ENCODE measurements around the gene MKLN1. TPM values are rescaled to one million over a fixed set of nuclear protein-coding genes. Genes with fewer than 3 reads are reported as not detected.

The MKLN1 gene
- total RNA-seq, 1 donor from 2014 or later, result 48.4 TPM

DNA sequence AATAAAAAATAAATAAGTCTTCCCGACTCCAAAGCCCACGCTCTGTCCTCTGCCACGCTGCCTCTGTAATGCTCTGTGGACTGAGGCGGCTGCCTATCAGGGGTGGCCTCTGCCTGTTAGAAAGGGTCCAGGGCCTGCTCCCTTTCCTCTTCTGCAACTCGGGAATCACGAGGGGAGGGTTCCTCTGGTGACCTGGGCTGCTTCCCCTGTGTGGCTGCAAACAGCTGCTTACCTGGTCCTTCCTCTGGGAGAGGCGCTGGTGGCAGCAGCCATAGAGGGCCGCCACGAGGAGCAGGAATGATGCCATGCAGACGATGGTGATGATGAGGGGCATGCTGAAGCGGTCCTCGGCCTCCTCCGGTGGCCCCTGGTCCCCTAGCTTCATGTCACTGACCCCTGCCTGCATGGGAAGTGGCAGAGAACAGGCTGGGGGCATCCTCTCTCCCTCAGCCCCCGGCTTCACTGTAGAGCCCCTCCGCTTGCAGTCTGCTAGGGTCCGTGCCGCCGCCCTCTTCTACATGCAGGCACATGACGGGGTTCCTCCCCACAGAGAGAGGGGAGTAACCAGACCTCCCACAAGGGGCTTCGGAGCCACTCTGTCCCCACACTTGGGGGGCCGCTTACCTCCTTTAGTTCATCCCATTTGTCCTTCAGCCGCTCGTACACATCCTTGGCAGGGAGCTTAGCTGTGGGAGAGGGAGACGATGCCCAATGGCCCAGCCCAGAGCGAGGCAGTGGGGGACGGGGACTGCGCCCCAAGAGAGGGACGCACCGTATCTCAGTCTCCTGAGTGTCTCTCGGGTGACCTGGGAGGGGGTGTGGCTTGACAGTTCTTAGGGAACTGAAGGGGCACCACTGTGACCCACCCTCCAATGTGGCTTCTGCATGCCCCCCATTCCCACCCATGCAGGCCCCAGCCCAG lies 178.2 kb downstream of the MKLN1 start:
- intact Hi-C loops (cut with DNase I), result loop anchor here (5.0 kb wide), 1 partner anchor 151 kb away; no protein-coding TSS in a partner anchor
- no peak for DNase-seq (ENCODE audit: extremely low spot score in 2 of 2)
- TF ChIP-seq, protein P1, sequence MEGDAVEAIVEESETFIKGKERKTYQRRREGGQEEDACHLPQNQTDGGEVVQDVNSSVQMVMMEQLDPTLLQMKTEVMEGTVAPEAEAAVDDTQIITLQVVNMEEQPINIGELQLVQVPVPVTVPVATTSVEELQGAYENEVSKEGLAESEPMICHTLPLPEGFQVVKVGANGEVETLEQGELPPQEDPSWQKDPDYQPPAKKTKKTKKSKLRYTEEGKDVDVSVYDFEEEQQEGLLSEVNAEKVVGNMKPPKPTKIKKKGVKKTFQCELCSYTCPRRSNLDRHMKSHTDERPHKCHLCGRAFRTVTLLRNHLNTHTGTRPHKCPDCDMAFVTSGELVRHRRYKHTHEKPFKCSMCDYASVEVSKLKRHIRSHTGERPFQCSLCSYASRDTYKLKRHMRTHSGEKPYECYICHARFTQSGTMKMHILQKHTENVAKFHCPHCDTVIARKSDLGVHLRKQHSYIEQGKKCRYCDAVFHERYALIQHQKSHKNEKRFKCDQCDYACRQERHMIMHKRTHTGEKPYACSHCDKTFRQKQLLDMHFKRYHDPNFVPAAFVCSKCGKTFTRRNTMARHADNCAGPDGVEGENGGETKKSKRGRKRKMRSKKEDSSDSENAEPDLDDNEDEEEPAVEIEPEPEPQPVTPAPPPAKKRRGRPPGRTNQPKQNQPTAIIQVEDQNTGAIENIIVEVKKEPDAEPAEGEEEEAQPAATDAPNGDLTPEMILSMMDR (IDR thresholded peaks at IDR 0.05), result no peak
- no peak for TF ChIP-seq POLR2AphosphoS5 (IDR thresholded peaks at IDR 0.05; ENCODE audit: insufficient read depth in 1 of 2, low read depth in 1 of 2)
- no peak for TF ChIP-seq POLR2A (IDR thresholded peaks at IDR 0.05)
- Histone ChIP-seq H3K4me3 (no peak overlapping the region), H3K27me3 (no peaks in the 10 kb centered on the region), H3K9me3 (no peaks in the 10 kb centered on the region), H3K27ac (no peak overlapping the region), H3K36me3 (no peaks in the 10 kb centered on the region), H3K4me1 (peaks cover 23% of the 10 kb centered on the region)

DNA sequence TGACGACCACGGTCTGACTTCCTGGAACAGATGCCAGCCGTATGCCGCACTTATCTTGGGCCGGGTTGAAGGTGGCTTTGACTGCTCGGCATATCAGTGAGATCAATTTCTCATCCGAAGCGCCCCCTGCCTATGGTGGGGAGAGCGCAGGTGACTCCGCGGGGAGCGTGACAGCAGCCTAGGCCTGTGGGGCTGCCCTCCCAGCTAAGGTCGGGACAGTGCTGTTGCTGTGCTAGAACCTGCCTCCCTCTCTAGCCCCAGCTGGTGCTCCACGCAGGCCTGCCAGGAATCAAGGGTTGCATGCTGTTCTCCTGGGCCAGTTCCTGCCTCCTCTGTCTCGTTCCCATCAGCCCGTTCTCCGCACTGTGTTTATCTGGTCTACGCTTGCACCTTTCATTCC lies 178.9 kb downstream of the MKLN1 start:
- H3K27ac ChIP-seq, result no peak overlapping the region
- H3K4me1 ChIP-seq, result peaks cover 24% of the 10 kb centered on the region
- no peaks in the 10 kb centered on the region for H3K36me3 ChIP-seq
- intact Hi-C loops (cut with DNase I), result loop anchor here (5.0 kb wide), 1 partner anchor 151 kb away; no protein-coding TSS in a partner anchor
- TF ChIP-seq POLR2A (IDR thresholded peaks at IDR 0.05) (no peak), POLR2AphosphoS5 (IDR thresholded peaks at IDR 0.05; ENCODE audit: insufficient read depth in 1 of 2, low read depth in 1 of 2) (no peak)
- TF ChIP-seq, protein P1 (IDR thresholded peaks at IDR 0.05), result no peak
- no peak overlapping the region for H3K4me3 ChIP-seq
- no peaks in the 10 kb centered on the region for H3K27me3 ChIP-seq
- H3K9me3 ChIP-seq, result no peaks in the 10 kb centered on the region
- DNase-seq (ENCODE audit: extremely low spot score in 2 of 2), result no peak

DNA sequence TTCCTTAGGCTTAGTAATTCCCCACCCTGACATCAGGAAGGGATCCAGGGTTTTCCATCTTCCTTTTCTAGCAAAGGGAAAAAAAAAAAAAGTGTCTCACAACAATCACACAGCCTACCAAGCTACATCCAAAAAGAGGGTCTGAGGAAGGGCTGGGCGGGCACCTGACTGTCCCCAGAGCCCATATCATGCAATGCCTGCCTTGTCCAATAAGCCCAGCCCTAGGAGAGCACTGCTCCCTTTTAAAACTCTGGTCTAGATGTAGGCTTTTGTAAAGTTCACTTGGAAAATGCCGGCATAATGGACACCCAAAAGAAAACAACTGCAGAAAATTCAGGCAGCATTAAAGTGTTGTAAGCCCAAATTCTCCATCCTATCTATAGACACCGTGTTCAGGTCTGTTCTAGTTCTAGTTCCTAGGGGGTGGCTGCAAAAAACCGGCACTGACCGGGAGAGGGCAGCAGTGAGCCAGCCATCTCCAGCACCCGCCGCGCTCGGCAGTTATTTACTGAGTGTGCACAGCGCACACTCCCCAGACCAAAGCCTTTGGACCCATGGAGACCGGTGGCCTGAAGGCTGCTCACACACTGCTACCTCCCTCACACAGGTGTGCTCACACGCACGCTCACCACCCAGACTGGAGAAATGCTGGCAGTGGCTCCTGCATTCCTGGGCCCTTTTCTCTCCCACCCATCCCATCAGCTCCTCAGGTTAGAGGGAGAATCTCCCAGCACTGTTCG lies 180.1 kb downstream of the MKLN1 start:
- TF ChIP-seq, protein P1 (IDR thresholded peaks at IDR 0.05), result peak; percentile 82 to 89 (median 88)
- TF ChIP-seq POLR2A (IDR thresholded peaks at IDR 0.05) (no peak), POLR2AphosphoS5 (IDR thresholded peaks at IDR 0.05; ENCODE audit: insufficient read depth in 1 of 2, low read depth in 1 of 2) (peak in 1 of 2 donors; percentile 13)
- no peaks in the 10 kb centered on the region for H3K9me3 ChIP-seq
- no peaks in the 10 kb centered on the region for H3K36me3 ChIP-seq
- DNase-seq (ENCODE audit: extremely low spot score in 2 of 2), result no peak
- H3K27me3 ChIP-seq, result no peaks in the 10 kb centered on the region
- intact Hi-C loops (cut with DNase I), result loop anchor here (5.0 kb wide), 1 partner anchor 150 kb away; no protein-coding TSS in a partner anchor
- no peak overlapping the region for H3K4me3 ChIP-seq
- H3K4me1 ChIP-seq, result peaks cover 24% of the 10 kb centered on the region
- H3K27ac ChIP-seq, result no peak overlapping the region

DNA sequence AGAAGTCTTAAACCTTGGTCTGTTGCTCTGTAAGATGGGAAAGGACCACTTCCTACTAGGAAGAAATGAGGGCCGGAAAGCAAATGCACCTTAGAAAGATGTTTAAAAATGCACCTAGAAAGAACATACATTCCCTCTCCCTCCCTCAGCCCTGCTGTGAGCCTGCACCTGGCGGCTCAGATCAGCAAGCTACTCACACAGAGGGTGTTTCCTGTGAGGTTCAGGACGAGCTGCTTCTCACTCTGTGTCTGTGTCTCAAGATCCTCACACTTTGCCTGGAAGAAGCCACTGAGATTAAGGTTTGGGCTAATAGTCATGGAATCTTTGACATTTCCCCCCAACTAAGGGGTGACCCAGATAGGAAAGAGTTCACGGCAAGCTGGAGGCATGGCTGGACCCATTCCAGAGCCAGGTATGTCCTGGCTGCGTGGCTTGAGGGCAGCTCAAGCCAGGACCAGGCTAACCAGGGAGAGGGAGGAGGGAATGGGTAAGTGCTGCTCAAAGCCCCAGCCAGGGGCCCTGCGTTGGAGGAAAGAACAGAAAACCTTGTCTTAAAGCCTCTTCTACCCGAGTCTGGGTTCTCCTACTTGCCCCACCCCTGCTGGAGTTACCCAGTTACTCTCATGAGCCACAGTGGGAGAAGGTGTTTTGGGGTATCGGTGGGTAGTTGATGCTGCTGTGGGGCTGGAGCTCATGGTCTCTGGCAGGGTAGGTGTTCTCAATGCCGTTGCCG lies 181.2 kb downstream of the MKLN1 start:
- intact Hi-C loops (cut with DNase I), result loop anchor here (5.0 kb wide), 1 partner anchor 148 kb away; no protein-coding TSS in a partner anchor
- Histone ChIP-seq H3K4me3 (no peak overlapping the region), H3K9me3 (no peaks in the 10 kb centered on the region), H3K27ac (no peak overlapping the region), H3K27me3 (no peaks in the 10 kb centered on the region), H3K36me3 (no peaks in the 10 kb centered on the region), H3K4me1 (peaks cover 14% of the 10 kb centered on the region)
- TF ChIP-seq POLR2AphosphoS5 (IDR thresholded peaks at IDR 0.05; ENCODE audit: insufficient read depth in 1 of 2, low read depth in 1 of 2) (no peak), POLR2A (IDR thresholded peaks at IDR 0.05) (no peak)
- TF ChIP-seq, protein P1 (IDR thresholded peaks at IDR 0.05), result no peak
- no peak for DNase-seq (ENCODE audit: extremely low spot score in 2 of 2)
